ENCODE measurements around the gene GTF2H1.
"Not testable (repeated sequence)": the region's sequence is repeated elsewhere in the genome, so short reads cannot be mapped to it uniquely, and the experiment has no call there.

The GTF2H1 gene

DNA sequence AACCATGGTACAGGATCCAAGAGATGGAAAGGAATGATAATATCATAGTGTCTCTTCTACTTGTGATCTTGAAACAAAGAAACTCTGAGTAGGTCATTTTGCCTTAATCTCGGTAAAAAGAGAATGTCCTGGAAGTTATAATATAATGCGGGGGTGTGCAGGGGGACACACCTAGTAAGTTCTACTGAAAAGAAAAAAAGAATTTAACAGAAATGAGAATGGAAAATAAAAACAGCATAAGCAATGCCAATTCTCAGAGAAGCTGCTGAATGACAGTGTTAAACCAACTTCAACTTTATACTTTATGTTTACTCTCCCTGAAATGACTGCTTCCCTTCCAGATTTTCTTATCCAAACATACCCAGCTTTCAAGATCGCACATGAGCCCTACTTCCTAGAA is 2.5 kb upstream of the GTF2H1 start:
- DNase-seq (ENCODE audit: low spot score), result no peak

DNA sequence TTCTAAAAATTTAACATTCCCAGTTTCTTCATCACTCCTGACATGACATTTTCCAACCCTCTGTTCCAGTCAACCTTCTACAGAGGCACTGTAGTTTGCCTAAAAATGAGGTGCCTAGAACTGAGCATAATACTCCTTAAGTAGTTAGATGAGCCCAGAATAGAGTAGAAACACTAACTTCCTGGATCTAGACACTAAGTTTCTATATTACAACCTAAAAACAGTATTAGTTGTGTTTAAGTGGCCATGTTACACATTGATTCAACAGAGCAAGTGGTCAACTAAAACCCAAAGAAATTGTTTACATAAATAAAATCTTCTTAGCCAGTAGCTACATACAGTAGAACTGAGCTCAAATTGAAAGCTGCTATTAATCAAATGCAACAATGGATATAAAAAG is 1.8 kb upstream of the GTF2H1 start:
- DNase-seq (ENCODE audit: low spot score), result no peak

DNA sequence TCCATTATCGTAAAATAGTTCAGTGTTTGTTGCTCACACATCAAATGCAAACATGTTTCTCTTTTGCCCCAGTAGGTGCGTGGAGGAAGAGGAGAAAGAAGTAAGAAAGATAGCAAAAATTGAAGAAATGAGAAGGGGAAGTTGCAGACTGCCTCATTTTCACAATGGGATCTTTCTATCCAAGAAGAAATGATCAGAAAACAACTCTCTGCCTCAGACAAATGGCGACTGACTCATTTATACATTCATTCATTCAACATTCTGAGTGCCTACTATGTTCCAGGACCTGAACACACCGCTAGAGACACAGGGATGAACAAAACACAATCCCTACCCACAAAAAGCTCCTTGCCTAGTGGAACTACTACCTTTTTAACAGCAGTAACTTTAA is 794 bp upstream of the GTF2H1 start:
- no peak for DNase-seq (ENCODE audit: low spot score)

DNA sequence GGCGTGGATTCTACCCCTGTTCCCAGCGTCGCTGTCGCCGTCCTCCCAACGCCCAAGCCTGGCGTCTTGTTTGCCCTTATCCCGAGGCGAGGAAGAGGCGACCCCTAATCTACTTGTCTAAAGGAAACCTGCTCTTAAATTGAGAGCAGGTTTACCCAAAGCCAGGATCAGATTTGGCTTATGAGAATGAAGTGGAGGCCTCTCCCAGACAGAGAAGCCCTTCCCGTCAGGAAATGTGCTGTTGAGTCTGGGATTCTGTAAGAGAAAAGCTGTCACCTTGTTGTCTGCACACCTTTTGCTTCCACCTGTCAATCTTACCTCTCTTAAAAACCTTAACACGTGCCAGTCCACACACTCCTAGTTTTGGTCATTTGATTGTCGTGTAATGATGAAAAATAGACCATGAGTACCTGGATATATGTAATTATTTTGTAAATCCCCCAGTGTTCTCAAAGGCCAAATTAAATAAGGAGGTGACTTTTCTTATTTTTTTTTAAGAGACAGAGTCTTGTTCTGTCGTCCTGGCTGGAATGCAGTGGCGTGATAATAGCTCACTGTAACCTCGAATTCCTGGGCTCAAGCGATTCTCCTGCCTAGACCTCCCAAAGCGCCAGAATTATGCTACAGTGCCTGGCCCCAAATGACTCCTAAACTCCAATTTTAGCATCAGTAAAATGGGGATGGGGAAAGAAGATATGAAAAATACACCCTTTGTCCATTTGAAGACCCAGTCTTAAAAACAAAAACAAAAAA is 627 bp downstream of the GTF2H1 start:
- no peak for DNase-seq (ENCODE audit: low spot score)

DNA sequence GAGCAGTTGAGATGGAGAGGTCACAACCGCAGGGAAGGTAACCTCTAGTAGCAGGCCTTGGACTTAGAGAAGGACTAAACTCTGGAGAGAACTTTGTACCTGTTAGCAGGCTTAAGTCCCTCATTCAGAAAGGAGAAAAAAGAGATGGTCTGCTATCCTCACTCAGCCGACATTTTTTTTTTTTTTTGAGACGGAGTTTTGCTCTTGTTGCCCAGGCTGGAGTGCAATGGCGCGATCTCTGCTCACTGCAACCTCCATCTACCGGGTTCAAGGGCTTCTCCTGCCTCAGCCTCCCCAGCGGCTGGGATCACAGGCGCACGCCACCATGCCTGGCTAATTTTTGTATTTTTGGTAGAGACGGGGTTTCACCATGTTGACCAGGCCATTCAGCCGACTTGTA is 1.5 kb downstream of the GTF2H1 start:
- DNase-seq (ENCODE audit: low spot score), result not testable (repeated sequence)

DNA sequence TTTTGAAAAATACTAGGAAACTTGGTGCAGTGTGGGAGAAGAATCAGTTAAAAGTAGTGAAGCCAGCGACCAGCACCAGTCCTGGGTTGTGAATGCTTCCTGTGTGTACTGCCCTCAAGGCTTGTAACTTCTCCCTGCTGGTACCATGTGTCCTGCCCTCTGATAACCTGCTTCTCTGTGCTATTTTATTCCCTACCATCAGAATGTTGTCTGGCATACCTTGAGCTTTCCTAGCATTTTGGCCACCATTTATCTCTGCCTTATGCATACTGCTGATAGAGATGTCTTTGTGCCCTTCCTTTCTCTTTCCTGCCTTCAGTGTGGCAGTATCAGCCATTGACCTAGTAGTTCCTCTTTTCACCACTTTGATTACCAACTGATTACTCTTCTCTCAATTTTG is 2.0 kb downstream of the GTF2H1 start:
- DNase-seq (ENCODE audit: low spot score), result no peak

DNA sequence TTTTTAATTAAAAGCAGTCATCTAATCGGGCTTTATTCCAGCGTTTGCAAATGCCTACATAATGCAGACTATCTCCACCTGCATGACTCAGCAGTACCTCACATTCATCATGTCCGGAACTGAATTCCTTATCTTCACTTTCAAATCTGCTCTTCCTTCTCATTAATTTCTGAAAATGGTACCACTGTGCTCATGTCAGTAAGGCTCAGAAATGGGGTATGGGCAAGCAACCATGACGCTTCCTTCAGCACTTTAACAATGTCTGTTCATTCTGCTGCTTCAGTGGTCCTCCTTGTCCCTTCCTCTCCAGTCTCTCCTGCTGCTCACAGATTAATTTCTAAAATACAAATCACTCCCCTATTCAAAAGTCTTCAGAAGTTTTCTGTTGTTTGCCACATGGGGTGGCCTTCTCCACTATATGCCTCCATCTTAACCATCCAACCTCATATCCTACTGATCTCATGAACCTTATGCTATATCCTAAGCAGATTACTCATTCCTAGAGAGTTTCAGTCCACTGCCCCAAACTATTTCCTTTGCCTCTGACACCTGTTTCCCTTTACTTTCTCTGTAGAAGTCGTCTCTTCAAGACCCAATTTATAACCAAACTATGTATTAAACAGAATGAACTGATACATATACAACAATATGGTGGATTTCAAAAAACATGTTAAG is 7.0 kb downstream of the GTF2H1 start:
- DNase-seq (ENCODE audit: low spot score), result no peak

DNA sequence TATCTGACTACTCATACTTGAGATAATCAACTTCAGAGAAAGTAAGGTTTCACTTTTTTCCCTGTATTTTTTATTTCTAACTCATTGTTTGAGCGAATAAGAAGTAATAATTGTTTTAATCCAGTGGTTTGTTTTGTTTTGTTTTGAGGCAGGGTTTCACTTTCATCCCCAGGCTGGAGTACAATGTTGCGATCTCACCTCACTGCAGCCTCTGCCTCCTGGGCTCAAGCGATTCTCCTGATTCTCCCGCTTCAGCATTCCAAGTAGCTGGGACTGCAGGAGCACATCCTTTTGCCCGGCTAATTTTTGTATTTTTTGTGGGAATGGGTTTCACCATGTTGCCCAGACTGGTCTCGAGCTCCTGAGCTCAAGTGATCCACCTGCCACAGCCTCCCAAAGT is 8.6 kb downstream of the GTF2H1 start:
- no peak for DNase-seq (ENCODE audit: low spot score)

DNA sequence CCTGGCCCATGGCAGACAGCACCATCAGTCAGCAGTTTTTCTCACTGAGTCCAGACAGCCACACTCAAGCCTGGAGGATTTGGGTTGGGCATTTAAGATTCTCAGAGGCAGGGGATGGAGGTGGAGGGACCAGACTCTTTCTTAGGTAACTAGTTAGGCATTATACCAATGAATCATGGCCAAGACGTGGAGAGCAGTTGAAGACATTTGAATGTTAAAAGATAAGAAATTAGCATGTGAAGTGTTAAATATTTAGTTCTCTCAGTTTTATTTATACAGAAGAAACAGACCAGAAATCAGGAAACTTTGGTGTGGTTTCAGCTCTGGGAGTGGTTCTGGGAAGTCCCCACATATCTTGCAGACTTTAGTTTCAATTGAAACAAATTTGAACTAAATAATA is 9.9 kb downstream of the GTF2H1 start:
- no peak for DNase-seq (ENCODE audit: low spot score)

DNA sequence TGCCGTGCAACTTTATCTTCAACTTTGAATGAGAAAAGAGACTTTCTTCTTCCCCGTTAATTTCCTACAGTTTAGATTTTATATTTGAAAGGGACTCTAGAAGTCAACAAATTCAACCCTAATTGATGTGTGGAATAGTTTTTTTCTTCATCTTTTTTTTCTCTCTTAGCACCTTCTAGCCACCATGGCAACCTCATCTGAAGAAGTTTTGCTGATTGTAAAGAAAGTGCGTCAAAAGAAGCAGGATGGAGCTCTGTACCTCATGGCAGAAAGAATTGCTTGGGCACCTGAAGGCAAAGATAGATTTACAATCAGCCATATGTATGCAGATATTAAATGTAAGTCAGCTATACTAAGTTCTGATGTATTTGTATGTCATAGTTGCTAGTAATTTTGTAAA is 10.5 kb downstream of the GTF2H1 start:
- no peak for DNase-seq (ENCODE audit: low spot score)

DNA sequence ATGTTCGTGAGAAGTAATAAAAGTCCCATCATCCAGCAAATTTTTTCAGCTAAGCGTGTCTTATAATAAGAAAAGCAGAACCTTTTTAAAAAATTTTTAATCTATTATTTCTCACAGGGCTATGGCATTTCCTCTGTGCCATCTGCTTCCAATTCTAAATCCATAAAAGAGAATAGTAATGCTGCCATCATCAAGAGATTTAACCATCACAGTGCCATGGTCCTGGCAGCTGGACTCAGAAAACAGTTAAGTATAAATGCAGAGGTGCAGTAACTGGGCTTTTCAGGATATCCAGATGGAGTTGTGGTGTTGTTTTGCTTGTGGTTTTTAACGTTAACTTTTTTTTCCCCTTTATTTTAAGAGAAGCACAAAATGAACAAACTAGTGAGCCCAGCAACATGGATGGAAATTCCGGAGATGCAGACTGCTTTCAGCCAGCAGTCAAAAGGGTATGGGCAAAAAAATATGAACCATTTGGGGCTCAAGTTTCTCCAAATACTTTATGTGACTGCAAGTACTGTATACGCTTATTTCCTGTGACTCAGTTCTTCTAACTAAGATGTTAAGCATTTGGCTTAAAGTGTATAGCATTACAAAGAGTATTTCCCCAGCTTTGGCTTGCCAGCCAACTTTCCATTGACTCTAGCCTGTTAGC is 25.2 kb downstream of the GTF2H1 start:
- DNase-seq (ENCODE audit: low spot score), result no peak

DNA sequence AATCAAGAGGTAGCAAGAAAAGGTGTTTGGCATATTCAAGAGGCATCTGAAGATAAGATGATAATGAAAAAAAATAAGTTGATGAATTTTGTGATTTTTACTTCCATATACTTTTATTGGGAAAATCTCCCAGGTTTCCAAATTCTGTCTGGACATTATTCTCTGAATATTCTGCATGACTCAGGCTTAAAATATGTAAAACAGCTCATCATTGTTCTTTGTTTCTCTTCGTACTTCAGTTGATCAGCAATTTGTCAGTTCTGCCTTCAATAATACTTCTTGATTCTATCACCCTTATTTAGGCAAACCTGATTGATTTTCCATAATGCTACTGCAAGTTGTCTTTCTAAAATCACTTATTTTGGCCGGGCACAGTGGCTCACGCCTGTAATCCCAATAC is 30.2 kb downstream of the GTF2H1 start:
- no peak for DNase-seq (ENCODE audit: low spot score)

DNA sequence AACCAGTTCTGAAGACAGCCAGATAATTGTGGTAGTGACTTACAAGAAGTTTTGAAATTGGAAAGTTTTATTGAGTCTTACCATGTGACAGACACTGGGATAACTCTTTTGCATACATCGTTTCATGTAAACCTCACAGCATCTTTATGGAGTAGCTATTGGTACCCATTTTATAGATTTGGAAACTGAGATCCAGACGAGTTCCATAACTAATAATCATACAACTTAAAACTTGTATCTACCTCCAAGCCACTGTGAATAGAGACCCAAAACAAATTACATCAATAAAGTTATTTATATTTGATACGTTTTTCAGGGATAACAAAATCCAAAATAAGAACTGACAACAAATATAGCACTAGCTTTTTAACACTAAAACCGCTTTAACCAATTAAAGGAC is 36.3 kb downstream of the GTF2H1 start:
- no peak for DNase-seq (ENCODE audit: low spot score)

DNA sequence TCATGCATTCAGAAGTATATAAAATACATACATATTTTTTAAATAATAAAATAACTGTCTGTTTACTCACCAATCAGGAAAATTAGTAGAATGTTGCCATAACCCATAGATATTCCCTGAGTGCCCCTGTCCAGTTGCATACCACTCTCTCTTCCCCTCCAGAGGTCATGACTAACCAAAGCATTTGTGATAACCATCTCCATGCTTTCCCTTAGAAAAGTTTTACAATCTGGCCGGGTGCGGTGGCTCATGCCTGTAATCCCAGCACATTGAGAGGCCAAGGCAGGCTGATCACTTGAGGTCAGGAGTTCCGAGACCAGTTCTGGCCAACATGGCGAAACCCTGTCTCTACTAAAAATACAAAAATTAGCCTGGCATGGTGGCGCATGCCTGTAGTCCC is 38.8 kb downstream of the GTF2H1 start:
- DNase-seq (ENCODE audit: low spot score), result no peak

DNA sequence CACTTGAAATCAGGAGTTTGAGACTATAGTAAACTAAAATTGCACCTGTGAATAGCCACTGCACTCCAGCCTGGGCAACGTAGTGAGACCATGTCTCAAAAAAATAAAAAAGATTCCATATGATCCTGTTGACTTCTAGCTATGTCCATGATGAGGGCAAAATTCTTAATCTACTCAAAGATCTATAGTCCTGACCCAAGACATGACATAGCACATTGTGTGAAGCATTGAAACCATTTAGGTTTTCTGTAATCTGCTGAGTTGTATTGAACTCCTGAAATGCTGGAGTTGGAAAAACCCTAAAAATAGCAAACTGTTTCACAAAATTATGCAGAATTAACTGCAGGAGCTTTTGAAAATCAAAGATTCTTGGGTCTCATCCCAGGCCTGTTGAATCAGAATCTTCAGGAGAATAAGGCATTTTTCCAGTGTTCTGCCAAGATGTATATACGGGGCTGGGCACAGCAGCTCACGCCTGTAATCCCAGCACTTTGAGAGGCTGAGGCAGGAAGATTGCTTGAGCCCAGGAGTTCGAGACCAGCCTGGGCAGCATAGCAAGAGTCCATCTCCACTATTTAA is 42.2 kb downstream of the GTF2H1 start:
- DNase-seq (ENCODE audit: low spot score), result no peak

DNA sequence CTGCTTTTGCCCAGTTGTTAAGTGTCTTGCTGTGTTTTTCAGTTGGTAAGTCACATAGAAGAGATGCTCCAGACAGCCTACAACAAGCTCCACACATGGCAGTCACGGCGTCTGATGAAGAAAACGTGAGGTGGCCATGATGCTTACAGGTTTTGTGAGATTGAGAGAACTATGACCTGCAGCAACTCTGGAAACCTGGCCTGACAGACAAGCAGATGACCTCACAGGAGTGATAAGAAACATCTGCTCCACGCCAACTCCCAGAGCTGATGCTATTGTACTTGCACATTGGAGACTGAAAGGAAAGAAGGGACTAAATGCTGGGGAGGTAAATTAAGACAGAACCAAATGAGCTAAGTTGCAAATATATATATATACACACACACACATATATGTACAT is 43.4 kb downstream of the GTF2H1 start:
- no peak for DNase-seq (ENCODE audit: low spot score)

DNA sequence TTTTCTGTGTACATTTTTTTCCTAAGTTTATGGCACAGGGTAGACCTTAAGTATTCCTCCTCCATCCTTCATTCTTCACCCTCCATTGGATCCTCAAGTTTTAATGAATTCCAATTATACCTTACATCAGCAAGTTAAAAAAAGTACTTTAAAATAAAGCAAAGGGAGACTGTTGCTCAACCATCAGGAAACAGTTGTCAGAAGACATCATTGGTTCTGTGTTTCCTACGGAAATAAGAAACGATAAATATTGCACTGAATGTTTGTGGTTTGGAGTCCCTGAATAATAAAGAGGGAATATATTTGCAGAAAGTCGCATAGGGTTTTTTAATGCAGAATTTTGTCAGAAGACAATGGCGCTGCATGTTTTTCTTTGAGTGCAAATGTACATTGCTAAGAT is 43.9 kb downstream of the GTF2H1 start:
- DNase-seq (ENCODE audit: low spot score), result no peak

DNA sequence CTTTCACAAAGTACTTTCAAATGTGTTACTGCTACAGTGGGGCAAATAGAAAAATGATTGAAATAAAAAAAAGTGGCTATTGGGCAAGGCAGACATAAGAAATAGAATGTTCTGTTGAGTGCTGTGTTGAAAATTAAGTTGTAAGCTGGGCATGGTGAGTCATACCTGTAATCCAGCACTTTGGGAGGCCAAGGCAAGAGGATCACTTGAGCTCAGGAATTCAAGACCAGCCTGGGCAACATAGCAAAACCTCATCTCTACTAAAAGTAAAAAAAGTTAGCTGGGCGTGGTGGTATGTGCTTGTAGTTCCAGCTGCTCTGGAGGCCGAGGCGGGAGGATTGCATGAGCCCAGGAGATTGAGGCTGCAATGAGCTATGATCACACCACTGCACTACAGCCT is 45.1 kb downstream of the GTF2H1 start:
- no peak for DNase-seq (ENCODE audit: low spot score)

DNA sequence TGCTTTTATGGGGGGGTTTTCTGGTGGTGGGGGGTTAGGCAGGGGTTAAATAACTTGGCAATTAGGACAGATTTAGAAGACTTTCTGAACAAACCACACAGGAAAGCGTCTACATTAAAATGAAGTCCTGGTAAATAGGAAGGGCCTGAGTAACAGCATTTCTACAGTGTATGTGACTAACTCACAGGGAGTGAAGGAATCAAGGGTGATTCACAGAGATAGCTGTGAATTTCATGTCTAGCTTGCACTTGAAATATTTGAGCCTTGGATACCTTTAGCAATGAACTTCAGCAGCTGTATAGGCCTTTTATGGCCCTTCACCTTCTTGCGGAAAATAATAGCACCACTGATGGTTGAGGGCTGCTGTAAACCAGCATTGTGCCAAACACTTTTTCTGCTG is 45.9 kb downstream of the GTF2H1 start:
- no peak for DNase-seq (ENCODE audit: low spot score)

DNA sequence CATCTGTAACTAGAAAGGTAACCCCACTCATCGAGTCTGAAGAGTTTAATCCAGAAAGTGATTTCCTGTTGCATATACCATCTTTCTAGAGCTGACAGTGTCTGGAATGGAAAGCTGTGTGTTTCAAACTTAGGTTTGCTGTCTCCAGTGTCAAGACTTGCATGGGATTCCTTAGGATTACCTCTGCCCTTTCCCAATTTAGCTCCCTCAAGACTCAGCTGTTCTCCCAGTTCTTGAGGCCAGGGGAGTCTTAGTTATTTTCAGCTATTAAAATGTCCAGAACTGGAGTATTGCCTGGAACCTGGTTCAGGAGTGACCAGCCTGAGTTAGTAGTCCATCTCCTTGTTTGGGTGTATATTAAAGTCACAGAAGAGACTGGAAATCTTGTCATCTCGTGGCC is 47.0 kb downstream of the GTF2H1 start:
- DNase-seq (ENCODE audit: low spot score), result no peak

DNA sequence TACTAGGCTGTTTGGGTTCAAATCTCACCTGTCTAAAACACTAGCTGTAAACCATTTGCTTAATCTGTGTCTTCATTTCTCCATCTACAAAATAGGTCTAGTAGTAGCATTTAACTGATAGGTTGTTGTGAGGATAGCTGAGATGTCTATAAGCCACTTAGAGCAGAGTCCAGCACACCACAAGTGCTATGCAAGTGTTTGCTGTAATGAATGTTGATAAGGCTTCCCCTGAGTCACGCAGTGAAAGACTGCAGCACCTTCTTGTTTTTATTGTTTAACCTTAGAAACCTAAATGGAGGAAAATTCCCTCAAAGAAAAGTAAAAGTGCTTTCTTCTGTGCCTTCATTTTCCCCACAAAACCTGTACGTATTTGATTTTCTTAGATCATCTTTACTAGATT is 48.9 kb downstream of the GTF2H1 start:
- DNase-seq (ENCODE audit: low spot score), result no peak

DNA sequence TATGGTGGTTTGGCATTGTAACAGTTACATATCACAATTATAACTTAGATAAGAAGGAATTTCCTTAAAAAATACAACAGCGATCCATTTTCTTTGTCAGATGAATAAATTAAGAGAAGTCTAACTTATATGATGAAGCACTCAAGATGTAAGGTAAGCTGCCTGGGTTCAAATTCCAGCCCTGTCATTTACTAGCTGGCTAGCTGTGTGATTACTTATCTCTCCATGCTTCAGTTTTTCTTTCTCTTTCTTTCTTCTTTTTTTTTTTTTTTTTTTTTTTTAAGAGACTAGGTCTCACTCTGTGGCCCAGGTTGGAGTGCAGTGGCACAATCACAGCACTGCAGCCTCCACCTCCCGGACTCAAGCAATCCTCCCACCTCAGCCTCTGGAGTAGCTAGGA is 49.8 kb downstream of the GTF2H1 start:
- DNase-seq (ENCODE audit: low spot score), result no peak

DNA sequence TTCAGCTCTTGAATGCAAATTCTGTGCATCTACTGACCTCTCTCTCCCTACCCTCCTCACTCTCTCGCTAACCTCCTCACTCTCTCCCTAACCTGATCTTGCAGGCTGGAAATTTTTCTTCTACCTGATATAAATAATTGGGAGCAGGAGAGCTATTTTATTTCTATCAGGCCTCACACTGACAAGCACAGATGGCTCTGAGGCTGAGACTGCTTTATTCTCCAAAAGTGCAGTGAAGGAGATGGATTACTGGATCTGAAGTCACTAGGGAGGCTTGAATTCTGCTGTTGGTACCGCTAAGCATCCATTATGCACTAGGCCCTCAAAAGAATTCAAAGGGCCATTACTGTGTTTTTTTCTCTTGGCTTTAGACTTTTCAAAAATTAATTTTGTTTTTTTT is 52.6 kb downstream of the GTF2H1 start:
- no peak for DNase-seq (ENCODE audit: low spot score)
